Epithelial cell of prostate (primary cell): ENCODE data around the gene SKI.

Source experiments
- DNase-seq: peaks from one replicate; pipeline ENCODE4 v3.0.0-alpha.2; 2011; ENCODE audit warnings: low read depth, low spot score
- H3K27ac ChIP-seq: fragments of 450-650 bp; 2 replicates; pipeline ENCODE4 v1.5.1; 2017; ENCODE audit warnings: mild to moderate bottlenecking

Gene SKI

GRCh38 chr1:2272686-2273400, 44.7 kb downstream of the SKI start:
- DNase-seq: no peak
- H3K27ac ChIP-seq: no peak overlapping the region

- H3K27ac ChIP-seq: no peak overlapping the region
- DNase-seq: no peak
These were observed 45.4 kb downstream of the SKI start for GRCh38 chr1:2273401-2274090.

GRCh38 chr1:2274231-2274928, 46.3 kb downstream of the SKI start:
- DNase-seq: no peak

GRCh38 chr1:2274929-2275475, 46.9 kb downstream of the SKI start:
- H3K27ac ChIP-seq: no peak overlapping the region
- DNase-seq: no peak

More at GRCh38 chr1:2274231-2274928, 46.3 kb downstream of the SKI start:
- no peak overlapping the region for H3K27ac ChIP-seq

- no peak for DNase-seq
- H3K27ac ChIP-seq: peak overlapping the region; percentile 17
These were observed 47.8 kb downstream of the SKI start for GRCh38 chr1:2275796-2276536.

- H3K27ac ChIP-seq: no peak overlapping the region
- DNase-seq: no peak
These were observed 48.9 kb downstream of the SKI start for GRCh38 chr1:2276803-2277580.

- no peak for DNase-seq
- no peak overlapping the region for H3K27ac ChIP-seq
These were observed 49.8 kb downstream of the SKI start for GRCh38 chr1:2277741-2278488.

GRCh38 chr1:2278591-2279209, 50.6 kb downstream of the SKI start:
- no peak overlapping the region for H3K27ac ChIP-seq
- no peak for DNase-seq

GRCh38 chr1:2279210-2279639, 51.1 kb downstream of the SKI start:
- DNase-seq: no peak
- H3K27ac ChIP-seq: no peak overlapping the region

GRCh38 chr1:2279817-2280216, 51.7 kb downstream of the SKI start:
- DNase-seq: no peak
- no peak overlapping the region for H3K27ac ChIP-seq

GRCh38 chr1:2282556-2283270, 54.6 kb downstream of the SKI start:
- no peak overlapping the region for H3K27ac ChIP-seq

GRCh38 chr1:2283371-2283990, 55.4 kb downstream of the SKI start:
- DNase-seq: no peak
- no peak overlapping the region for H3K27ac ChIP-seq

More at GRCh38 chr1:2282556-2283270, 54.6 kb downstream of the SKI start:
- no peak for DNase-seq

GRCh38 chr1:2283991-2284895, 56.1 kb downstream of the SKI start:
- DNase-seq: no peak
- H3K27ac ChIP-seq: no peak overlapping the region

- H3K27ac ChIP-seq: no peak overlapping the region
These were observed 56.8 kb downstream of the SKI start for GRCh38 chr1:2284932-2285331.

GRCh38 chr1:2286923-2287322, 58.8 kb downstream of the SKI start:
- no peak for DNase-seq
- H3K27ac ChIP-seq: no peak overlapping the region

More at GRCh38 chr1:2284932-2285331, 56.8 kb downstream of the SKI start:
- no peak for DNase-seq

- no peak for DNase-seq
- H3K27ac ChIP-seq: no peak overlapping the region
These were observed 59.5 kb downstream of the SKI start for GRCh38 chr1:2287649-2288048.
